Central memory CD8-positive, alpha-beta T cell (primary cell): Measurements from ENCODE around the gene GSG1L.
A peak's percentile ranks its signal among the peaks of the same experiment; 100 is the strongest.

Source experiments
- ATAC-seq: fragments of 150-1000 bp; cut with Tn5 transposase; replicated peaks from 2 replicates; pipeline ENCODE4 v1.10.0; 2022; ENCODE audit warnings: mild to moderate bottlenecking, moderate FRiP score, moderate number of reproducible peaks; ENCODE audit not compliant: poor library complexity, severe bottlenecking; ENCODE audit errors: extremely low read depth
- DNase-seq, 2 donors: peaks; one replicate each; pipeline ENCODE4 v3.0.0; 2021; ENCODE audit warnings: low spot score in 2 of 2
- H3K27ac Mint-ChIP-seq: one replicate; pipeline ENCODE4 v1.8.0; 2022; ENCODE audit warnings: low read depth, mild to moderate bottlenecking, moderate library complexity, mixed read lengths
- H3K27me3 Mint-ChIP-seq: one replicate; pipeline ENCODE4 v1.8.0; 2022; ENCODE audit warnings: mixed read lengths
- H3K36me3 Mint-ChIP-seq: one replicate; pipeline ENCODE4 v1.8.0; 2022; ENCODE audit warnings: mild to moderate bottlenecking, moderate library complexity, mixed read lengths; ENCODE audit not compliant: insufficient read depth
- H3K4me1 Mint-ChIP-seq: one replicate; pipeline ENCODE4 v1.8.0; 2022; ENCODE audit warnings: mixed read lengths
- H3K4me3 Mint-ChIP-seq: one replicate; pipeline ENCODE4 v1.8.0; 2022; ENCODE audit warnings: mild to moderate bottlenecking, moderate library complexity, mixed read lengths
- H3K9me3 Mint-ChIP-seq: one replicate; pipeline ENCODE4 v1.8.0; 2022; ENCODE audit warnings: mixed read lengths

Gene GSG1L

DNA sequence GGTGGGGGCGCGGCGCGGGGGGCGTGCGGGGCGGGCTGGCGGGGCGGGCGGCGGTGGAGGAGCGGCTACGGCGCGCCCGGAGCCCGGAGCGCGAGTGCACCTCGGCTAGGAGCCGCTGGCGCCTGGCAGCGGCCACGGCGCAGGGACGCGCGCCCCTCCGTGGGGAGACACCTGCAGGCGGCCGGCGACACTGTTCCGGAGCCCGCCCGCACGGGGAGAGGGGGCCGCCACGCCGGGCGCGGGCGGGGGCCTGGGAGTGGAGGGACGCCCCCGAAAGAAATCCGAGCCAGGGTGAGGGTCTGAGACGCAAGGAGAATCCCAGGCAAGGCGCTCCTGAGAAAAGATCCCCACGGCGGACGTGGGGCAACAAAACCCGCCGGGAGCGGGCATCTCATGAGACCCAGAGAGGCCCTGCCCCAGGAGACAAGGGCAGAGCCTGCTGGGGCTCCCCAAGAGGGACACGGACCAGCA is at the start of gene GSG1L:
TSS of gene GSG1L (minus strand) at position 124 of the 471 bp plus-strand sequence. CDS start 290 bp downstream, outside the sequence.
- Mint-ChIP-seq H3K27me3 (peaks cover 64% of the 10 kb centered on the region), H3K4me1 (no peaks in the 10 kb centered on the region), H3K36me3 (peaks cover 4% of the 10 kb centered on the region), H3K9me3 (no peaks in the 10 kb centered on the region), H3K27ac (no peak within 1 kb of the TSS), H3K4me3 (peak within 1 kb of the TSS; percentile 36)
- ATAC-seq (no peak), DNase-seq (no peak)

DNA sequence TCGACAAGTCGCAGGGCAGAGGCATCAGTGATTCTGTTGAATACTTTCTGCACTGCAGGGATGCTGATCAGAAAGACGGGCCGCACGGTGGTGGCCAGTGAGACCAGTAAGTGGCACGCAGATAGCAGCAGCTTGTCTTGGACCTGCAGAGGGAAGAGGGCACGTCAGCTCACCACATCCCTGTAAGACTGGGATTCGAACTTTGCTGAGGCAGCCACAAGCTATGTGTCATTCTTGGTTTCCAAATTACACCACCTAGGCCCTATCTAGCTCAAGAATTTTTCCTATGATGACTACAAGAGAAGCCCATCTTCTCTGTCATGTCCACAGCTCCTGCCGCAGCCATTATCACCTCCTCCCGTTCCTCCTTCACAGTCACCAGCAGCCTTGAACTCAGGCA is 49.4 kb upstream of the GSG1L start:
- Mint-ChIP-seq H3K9me3 (no peaks in the 10 kb centered on the region), H3K4me1 (peaks cover 24% of the 10 kb centered on the region), H3K27ac (no peak overlapping the region), H3K4me3 (no peak overlapping the region), H3K27me3 (no peaks in the 10 kb centered on the region), H3K36me3 (peaks cover 65% of the 10 kb centered on the region)
- DNase-seq: no peak
- no peak for ATAC-seq

DNA sequence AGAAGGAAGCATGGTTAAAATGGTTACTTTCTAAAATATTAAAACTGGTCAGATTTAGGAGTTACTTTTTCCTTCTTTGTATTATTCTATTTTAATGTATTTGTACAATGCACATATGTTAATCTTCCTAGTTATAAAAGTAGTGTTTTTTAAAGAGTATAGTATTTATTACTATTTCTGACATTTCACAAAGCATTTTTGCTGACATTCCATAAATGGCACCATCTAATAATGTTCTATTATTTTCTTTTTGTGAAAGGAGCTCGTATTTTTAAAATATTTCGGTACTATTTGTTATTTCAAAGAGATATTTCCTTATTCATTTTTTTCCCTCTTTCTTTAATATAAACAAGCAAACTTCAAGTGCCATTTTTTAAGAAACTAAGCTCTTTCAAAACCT is 47.5 kb upstream of the GSG1L start:
- peak overlapping the region; percentile 9 for H3K27ac Mint-ChIP-seq
- H3K27me3 Mint-ChIP-seq: no peaks in the 10 kb centered on the region
- DNase-seq (no peak), ATAC-seq (no peak)
- peaks cover 24% of the 10 kb centered on the region for H3K4me1 Mint-ChIP-seq
- no peaks in the 10 kb centered on the region for H3K9me3 Mint-ChIP-seq
- H3K36me3 Mint-ChIP-seq: peaks cover 67% of the 10 kb centered on the region
- no peak overlapping the region for H3K4me3 Mint-ChIP-seq

DNA sequence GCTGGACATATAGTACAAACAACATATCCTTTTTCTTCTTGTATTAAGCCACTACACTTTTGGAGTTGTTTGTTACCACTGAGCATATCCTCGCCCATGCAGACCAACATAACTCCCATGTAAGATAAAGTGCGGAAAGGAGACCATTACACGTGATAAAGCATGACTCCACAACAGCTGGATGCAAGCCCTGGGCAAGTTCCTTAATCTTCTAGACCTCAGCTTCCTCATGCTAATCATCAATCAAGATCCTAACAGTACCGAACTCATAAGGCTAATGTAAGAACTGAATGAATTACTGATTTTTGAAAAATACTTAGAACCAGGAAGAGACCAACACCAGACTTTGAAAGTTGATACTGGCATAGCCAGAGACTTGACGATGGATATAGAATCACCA is 47.0 kb upstream of the GSG1L start:
- DNase-seq: no peak
- Mint-ChIP-seq H3K4me1 (peaks cover 24% of the 10 kb centered on the region), H3K4me3 (peak overlapping the region; percentile 1), H3K36me3 (peaks cover 66% of the 10 kb centered on the region), H3K27me3 (no peaks in the 10 kb centered on the region), H3K9me3 (no peaks in the 10 kb centered on the region), H3K27ac (peak overlapping the region; percentile 9)
- no peak for ATAC-seq

DNA sequence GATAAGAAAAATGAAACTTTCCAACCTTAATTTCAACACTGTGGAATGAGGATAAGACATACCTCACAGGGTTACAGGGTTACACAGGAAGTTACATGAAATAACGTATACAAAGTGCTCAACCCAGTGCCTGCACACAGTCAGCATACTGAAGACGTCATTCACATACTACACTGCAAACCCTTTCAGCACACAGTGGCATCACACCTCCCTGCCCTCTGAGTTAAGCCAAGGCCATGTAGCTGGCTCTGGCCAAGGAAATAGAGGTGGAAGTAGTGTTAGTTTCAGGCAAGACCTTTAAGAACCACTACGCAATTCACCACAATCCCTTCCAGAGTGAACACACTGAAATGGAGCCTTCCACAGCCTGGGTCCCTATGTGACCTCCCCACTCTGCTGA is 46.6 kb upstream of the GSG1L start:
- H3K36me3 Mint-ChIP-seq: peaks cover 65% of the 10 kb centered on the region
- ATAC-seq (no peak), DNase-seq (no peak)
- H3K27ac Mint-ChIP-seq: no peak overlapping the region
- H3K27me3 Mint-ChIP-seq: no peaks in the 10 kb centered on the region
- peaks cover 24% of the 10 kb centered on the region for H3K4me1 Mint-ChIP-seq
- peak overlapping the region; percentile 1 for H3K4me3 Mint-ChIP-seq
- H3K9me3 Mint-ChIP-seq: no peaks in the 10 kb centered on the region

DNA sequence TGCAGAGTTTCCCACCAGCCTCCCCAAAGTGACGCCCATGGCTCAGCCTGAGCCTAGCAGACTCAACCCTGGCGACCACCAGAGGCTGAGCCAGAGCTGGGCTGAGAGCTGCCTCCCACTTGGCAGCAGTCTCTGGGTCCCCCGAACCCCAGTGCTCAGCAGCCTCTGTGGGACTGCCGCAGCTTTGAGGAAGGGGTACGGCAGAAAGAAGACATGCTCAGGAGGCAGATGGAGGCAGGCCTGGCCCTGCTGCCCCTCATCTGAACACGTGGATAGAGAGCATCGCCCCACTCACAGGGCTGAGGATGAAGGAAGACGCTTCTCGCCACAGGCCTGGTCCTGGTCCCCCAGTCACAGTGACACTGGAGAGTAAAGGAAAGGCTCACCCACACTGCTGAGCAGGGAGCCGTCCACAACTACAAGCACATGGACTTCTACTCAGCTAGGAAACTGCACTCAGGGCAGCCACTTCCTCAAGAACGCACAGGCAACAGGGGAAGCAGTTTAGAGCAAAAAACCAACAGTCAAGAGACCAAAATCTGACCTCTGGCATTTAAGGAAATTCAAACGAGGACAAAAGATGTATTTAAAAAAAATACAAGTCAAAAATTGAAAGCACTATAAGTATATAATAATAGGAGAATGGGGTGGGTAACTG is 45.2 kb upstream of the GSG1L start:
- Mint-ChIP-seq H3K4me3 (no peak overlapping the region), H3K27me3 (no peaks in the 10 kb centered on the region), H3K9me3 (no peaks in the 10 kb centered on the region), H3K4me1 (peaks cover 19% of the 10 kb centered on the region), H3K27ac (peak overlapping the region; percentile 61), H3K36me3 (peaks cover 76% of the 10 kb centered on the region)
- DNase-seq (no peak), ATAC-seq (no peak)

DNA sequence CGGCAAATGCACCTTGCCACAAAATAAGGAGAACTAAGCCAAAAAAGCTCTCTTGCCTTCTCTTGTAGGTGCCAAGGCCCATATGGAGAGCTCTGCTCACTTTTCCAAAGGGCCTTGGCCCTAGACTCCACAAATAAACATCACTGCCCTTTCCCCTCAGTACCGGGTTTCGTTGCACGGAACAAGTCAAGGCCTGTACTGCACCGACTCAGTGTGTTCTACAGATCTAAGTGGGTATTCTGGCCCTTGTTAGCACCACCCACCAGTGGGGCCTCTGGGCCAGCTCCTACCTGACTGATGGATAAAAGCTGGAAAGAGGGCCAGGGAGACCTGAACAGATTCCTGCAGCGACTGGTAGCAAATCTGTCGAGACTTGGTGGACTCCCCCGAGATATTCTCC is 43.7 kb upstream of the GSG1L start:
- Mint-ChIP-seq H3K4me3 (no peak overlapping the region), H3K36me3 (peaks cover 76% of the 10 kb centered on the region), H3K27ac (no peak overlapping the region)

DNA sequence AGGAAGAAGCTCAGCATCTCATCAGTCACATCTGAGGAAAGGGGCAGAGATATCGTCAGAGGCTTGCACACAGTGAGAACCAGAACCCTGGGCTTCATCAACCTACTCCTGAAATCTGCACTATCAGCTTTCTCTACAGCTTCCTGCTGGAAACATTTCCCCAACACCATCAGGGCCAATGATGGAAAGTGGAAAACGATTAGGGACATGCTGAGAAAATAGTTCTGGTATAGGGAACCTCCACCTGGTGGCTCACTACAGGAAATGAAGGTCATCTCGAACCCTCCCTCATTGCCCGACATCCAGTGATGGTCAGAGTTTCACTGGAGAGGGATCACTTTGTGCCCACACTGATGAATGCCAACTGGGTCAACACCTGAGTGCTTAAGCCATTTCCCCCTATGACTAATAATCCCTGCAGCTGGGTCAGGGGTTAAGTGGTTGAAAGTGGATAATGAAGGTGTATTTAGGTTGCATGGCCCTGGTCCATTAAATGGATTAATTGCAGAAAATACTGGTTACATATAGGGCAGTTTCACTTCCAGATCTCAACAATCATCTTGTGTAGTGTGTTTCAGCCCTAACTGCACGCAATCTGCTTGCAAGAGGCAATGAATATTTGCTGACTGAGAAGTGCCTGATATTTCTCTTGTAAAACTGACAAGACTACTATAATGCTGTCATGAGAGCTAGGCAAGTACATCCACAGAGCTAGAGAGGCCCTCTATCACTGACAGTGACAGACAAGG is 43.1 kb upstream of the GSG1L start:
- DNase-seq (no peak), ATAC-seq (no peak)
- Mint-ChIP-seq H3K4me3 (no peak overlapping the region), H3K4me1 (peaks cover 14% of the 10 kb centered on the region), H3K27me3 (no peaks in the 10 kb centered on the region), H3K36me3 (peaks cover 79% of the 10 kb centered on the region), H3K27ac (no peak overlapping the region), H3K9me3 (no peaks in the 10 kb centered on the region)

More for the DNA sequence above, 43.7 kb upstream of the GSG1L start:
- DNase-seq (no peak), ATAC-seq (no peak)
- peaks cover 14% of the 10 kb centered on the region for H3K4me1 Mint-ChIP-seq
- no peaks in the 10 kb centered on the region for H3K9me3 Mint-ChIP-seq
- no peaks in the 10 kb centered on the region for H3K27me3 Mint-ChIP-seq

DNA sequence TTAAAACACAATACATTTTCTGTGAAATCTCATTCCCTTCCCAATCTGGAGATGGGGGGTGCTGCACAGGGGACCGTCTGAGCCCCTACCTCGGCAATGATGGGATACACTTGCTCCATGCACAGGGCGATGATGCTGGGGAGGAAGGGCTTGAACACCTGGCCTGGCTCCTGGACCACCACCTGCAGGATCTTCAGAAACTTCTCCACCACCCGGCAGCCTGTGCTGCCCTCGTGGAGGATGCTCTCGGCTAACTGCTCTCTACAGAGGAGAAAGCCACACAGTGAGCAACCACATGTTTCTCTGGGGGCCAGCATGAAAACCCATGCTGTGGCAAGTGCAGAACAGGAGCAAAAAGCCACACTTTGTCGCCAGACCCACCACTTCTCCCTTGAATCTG is 42.4 kb upstream of the GSG1L start:
- Mint-ChIP-seq H3K27me3 (no peaks in the 10 kb centered on the region), H3K36me3 (peaks cover 78% of the 10 kb centered on the region), H3K4me3 (no peak overlapping the region)

DNA sequence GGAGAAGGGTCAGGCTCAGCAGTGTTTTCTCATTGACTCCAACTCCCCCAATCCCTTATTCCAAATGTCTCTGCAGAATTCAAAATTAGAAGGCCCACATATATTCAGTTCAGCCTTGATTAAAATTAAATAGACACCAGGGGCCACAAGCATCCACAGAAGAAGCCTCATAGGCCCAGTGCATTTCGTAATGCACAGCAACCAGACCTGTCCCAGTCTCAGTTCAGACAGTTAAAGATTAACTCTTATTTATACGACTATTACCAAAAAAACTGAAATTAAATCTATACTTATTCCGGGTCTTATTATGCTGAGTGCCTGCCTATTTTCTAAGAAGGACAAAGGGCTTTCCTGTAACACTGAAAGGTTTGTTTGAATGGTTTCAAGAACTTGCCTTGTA is 41.8 kb upstream of the GSG1L start:
- Mint-ChIP-seq H3K27me3 (no peaks in the 10 kb centered on the region), H3K4me1 (peaks cover 12% of the 10 kb centered on the region), H3K36me3 (peaks cover 74% of the 10 kb centered on the region)

More for the DNA sequence above, 42.4 kb upstream of the GSG1L start:
- no peaks in the 10 kb centered on the region for H3K9me3 Mint-ChIP-seq
- ATAC-seq (no peak), DNase-seq (no peak)
- no peak overlapping the region for H3K27ac Mint-ChIP-seq
- H3K4me1 Mint-ChIP-seq: peaks cover 14% of the 10 kb centered on the region

DNA sequence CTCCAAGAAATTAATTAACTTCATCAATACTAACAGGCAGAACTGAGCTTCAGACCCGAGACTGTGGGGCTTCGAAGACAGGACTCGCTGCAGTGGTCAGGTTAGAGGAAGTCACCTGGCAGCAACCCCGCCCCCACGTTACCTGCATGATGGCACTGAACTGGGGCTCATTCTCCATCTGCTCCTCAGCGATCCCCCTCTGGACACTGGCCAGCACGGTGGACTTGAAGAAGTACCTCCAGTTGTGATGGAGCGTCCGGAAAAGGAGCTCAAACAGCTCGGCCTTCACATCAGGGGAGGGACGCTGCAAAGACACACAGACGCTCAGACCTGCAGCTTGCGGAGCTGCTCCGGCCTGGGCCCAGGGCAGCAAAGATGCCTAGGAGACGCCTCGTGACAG is 40.9 kb upstream of the GSG1L start:
- Mint-ChIP-seq H3K4me3 (no peak overlapping the region), H3K4me1 (peaks cover 9% of the 10 kb centered on the region), H3K9me3 (no peaks in the 10 kb centered on the region), H3K36me3 (peaks cover 71% of the 10 kb centered on the region), H3K27me3 (no peaks in the 10 kb centered on the region), H3K27ac (no peak overlapping the region)
- no peak for ATAC-seq
- no peak for DNase-seq

More for the DNA sequence above, 41.8 kb upstream of the GSG1L start:
- Mint-ChIP-seq H3K9me3 (no peaks in the 10 kb centered on the region), H3K27ac (no peak overlapping the region), H3K4me3 (no peak overlapping the region)
- no peak for ATAC-seq
- DNase-seq: no peak

DNA sequence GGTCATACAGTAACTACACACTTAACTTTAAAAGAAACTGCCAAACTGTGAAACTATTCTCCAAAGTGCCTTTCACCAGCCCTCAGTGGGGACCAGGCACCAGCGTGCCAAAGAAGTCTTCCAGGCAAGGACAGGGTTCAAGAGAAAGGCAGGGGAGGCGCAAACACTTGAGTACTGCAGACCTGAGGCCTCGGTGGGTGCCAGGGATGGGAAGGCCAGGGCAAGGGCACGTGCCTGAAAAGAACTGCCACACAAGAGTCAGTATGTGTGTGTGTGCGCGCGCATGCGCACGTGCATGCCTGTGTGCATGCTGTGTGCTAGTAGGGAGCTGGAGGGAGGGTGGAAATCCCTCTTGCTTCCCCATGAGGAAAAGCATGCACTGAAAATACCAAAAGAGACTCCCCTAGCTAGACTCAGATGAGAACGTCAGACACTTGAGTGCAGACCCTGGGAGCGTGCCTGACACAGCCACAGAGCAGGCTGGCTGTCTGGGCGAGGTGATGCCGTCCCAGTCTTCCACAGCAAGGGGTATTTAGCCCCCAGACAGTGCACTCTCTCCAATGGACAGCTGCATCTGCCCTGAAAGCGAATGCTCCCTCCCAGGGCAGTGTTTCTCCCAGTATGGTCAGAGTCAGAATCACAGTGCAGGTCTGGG is 40.1 kb upstream of the GSG1L start:
- H3K9me3 Mint-ChIP-seq: no peaks in the 10 kb centered on the region
- H3K36me3 Mint-ChIP-seq: peaks cover 70% of the 10 kb centered on the region
- DNase-seq (no peak), ATAC-seq (no peak)
- H3K27me3 Mint-ChIP-seq: no peaks in the 10 kb centered on the region
- no peak overlapping the region for H3K27ac Mint-ChIP-seq
- no peak overlapping the region for H3K4me3 Mint-ChIP-seq
- peaks cover 5% of the 10 kb centered on the region for H3K4me1 Mint-ChIP-seq

DNA sequence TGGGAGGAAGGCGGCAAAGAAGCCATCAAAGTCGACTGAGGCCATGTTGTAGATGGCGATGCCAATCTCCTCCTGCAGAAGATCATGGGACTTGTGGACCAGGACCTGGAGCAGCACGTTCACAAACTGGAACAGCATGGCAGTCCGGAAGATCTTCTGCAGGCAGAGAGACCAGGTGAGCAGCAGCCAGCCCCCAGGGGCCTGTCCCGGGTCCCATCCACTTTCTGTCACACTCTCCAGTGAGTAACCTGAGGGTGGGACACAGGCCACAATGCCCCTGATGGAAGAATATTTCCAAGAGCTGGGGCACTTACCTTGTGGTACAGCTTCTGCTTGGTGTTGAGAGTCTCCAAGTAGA is 38.0 kb upstream of the GSG1L start:
- H3K27me3 Mint-ChIP-seq: no peaks in the 10 kb centered on the region
- peaks cover 63% of the 10 kb centered on the region for H3K36me3 Mint-ChIP-seq
- ATAC-seq (no peak), DNase-seq (no peak)
- H3K4me3 Mint-ChIP-seq: no peak overlapping the region
- H3K4me1 Mint-ChIP-seq: peaks cover 14% of the 10 kb centered on the region
- no peaks in the 10 kb centered on the region for H3K9me3 Mint-ChIP-seq
- no peak overlapping the region for H3K27ac Mint-ChIP-seq
